HTERT RPE-1 (cell line): ENCODE measurements around the gene DNAJB6.

Experiments
- in situ Hi-C: fragments of 300-500 bp; cut with MboI; formaldehyde crosslinking; loops from 4 replicates; pipeline ENCODE4 v1.14.3; 2020; ENCODE audit warnings: low sequenced_read_pairs

The DNAJB6 gene

DNA sequence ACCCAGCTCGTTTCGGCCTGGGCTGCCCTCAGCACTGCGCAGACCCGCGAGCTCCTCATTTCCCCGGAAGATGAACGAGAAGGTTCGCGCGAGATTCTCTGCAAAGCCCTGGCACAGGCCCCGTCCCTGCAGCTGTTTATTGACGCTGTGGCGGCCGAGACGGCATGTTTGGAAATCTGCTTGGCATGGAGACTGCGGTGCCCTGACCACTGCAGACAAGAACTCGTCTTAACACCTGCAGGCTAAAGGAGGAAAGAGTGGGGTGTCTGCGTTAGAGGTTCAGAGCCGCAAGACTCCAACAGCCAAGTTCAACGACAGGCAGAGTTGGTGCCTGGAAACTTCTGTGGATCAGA is 125.6 kb downstream of the DNAJB6 start:
- in situ Hi-C loops: no loop called here

DNA sequence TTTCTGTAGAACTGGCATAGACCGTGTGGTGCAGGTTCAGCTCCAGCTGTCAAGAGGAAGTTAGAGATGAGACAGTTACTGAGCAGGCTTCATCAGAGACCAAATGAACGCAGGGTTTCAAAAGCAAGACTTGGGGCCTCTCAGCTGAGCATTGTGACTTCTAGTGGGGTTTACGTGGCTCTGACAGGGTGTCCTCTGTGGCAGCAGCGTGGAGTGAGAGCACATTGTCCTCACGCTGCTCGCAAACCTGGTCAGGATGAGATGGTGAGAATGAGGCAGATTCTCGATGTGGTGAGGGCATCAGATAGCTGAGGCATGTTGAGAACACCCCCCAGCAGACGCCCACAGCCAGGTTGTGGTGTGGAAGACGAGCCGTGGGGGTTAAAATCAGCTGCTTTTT is 126.0 kb downstream of the DNAJB6 start:
- in situ Hi-C loops: no loop called here

DNA sequence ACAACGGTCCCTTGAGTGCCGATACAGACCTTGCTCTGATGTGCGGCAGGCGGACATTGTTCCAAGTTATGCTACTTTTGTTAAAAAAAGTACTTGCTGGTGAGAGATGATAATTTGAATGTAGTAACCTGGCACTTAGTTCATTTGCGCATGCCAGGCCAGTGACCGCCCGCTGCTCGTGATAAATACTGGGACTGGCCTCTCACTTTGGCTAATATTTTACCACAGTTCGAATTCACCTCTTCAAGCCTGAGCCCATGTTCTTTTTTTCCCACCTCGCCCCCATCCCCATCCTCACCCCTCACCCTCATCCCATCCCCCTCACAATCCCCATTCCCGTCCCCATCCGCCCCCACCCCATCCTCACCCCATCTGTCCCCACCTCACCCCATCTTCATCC is 126.4 kb downstream of the DNAJB6 start:
- in situ Hi-C loops: no loop called here

DNA sequence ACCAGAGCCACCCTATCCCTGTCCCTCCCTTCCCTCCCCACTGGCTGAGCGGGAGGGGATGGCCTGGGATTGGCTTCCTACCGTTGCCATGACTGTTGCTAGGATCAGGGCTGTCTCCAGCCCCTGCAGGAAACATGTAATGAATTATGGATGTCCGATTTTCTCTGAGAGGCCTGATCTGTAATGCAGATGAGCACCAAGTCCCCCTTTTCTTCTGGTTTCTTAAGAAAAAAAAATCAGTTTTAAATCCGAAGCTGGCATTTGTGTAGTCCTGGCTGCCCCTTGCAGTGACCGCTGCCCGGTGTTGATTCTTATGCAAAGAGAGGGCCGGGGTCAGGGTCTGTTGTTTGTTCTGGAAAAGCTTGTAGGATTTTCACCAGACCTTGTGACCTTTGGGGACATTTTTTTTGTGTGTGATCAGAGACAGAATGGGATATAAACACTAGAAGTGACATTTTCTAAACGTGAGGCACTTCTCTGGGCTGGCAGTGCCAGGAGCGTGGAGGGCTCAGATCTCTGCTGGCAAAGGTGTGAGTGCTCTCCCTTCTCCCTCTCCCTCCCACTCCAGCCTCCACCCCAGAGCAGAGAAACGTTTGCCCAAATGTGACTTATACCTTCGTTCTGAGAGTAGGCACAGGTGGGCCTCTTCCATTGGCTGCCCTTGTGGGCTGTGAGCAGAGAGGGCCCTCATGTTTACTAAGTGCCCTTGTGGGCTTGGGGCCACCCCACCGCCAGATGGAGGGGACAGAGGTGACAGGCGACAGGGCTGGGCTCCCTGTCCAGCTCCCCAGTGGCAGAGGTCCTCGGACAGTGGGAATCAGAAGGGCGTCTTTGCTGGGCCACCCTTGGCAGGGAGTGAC is 127.5 kb downstream of the DNAJB6 start:
- in situ Hi-C loops: no loop called here

DNA sequence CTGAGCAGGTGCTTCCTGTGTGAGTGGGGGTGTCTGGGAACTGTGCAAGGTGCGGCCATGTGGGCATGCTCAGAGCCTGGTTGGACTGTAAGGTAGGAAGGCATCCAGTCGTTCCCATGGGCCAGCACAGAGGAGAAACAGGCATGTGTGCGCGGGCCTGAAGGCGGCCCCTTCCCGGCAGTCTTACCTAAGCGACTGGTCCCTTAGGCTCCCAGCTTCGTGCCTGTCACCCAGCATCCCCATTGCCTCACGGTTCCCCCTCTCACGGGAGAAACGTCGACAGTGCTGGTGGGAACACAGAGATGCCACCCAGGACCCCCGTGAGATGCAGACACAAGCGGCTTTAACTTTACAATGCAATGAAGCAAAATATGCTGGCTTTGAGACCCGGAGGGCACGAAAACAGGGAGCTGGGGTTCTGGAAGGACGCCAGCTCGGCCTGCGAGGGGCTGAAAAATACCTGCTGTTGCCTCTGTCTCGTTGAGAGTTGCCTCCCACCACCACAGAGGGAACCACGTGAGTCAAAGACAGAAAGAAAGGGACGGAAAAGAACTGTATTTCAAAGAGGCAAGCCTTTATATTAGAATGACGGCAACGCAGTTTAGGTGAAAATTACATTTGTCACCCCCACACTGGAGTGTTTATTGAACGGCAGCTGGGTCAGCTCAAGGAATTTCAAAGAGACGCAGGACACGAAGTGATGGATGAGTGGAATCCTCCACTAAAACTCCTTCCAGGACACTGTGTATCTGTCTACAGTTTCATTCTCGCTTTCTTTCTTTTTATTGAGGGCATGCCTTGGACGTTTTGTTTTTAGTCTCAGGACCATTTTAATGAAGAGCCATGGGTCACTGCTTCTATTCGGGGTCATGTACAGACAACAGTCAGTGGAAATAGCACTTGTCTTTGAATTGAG is 128.4 kb downstream of the DNAJB6 start:
- in situ Hi-C loops: no loop called here

DNA sequence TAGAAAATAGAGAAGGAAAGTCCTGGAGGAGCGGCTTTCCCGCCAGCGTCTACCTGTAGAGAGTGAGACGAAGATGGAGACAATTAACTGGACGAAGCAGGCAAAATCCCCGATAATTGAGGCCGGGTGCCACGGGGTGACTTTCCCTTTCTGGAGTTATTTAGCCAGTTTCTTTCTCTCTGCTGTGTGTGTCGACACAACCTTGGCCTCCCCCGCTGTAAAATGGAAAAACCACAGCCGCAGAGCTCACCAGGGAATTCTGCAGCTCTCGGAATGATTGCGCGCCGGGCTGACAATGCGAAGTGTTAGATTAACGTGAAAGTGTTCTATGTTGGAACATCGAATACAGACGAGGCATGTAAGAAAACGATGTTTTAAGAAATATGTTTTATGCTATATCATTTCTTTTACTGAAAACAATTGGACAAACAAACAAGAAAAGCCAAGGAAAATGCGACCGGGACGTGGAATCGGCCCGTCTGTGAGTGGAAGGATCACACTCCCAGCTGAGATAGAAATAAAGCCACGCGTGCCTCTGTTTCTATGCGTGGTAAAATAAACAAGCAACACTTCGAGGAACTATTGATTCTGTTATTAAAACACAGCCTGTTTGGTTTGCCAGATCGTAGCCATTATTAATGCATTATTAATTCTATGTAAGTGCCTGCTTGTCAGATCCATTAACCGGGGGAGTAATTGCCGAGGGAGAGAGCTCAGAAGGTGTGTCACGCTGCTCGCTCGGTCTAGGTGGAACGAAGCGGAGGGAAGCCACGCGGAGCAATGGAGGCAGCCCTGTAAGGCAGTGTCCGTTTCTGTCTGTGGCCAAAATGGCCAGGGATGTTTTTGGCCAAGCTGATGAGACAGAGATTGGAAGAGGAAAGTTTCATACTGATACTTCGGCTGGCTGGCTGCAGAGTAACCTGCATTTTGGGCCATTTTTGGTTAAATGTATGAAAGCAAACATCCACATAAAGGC is 129.4 kb downstream of the DNAJB6 start:
- in situ Hi-C loops: no loop called here

DNA sequence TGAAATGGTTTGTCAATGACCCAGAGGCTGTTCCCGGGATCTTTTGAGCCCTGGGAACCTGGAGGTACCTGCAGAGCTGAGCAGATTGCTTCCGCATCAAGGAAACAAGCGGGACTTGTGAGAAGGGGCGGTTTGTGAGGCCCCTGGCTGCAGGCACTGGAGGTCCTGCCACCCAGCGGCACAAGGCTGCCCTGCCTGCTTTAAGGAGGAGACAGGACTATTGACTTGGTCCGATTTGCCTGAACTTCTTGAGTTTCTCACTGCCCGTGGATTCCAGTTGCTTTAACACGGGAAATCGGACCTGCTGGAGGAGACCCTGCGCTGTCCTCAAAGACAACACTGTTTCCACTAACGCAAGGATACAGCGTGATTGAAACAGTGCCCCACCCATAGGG is 130.1 kb downstream of the DNAJB6 start:
- in situ Hi-C loops: no loop called here
